ENCODE results near the gene SLC16A12.
"Not testable (repeated sequence)": the region's sequence is repeated elsewhere in the genome, so short reads cannot be mapped to it uniquely, and the experiment has no call there.

SLC16A12 gene

GRCh38 chr10:89547853-89548513, 12.6 kb upstream of the SLC16A12 start:
- DNase-seq, result no peak

DNA sequence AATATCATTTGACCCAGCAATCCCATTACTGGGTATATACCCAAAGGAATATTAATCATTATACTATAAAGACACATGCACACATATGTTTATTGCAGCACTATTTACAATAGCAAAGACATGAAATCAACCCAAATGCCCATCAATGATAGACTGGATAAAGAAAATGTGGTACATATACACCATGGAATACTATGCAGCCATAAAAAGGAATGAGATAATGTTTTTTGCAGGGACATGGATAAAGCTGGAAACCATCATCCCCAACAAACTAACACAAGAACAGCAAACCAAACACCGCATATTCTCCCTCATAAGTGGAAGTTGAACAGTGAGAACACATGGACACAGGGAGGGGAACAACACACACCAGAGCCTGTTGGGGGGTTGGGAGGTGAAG, 11.3 kb upstream of the SLC16A12 start:
- not testable (repeated sequence) for DNase-seq

DNA sequence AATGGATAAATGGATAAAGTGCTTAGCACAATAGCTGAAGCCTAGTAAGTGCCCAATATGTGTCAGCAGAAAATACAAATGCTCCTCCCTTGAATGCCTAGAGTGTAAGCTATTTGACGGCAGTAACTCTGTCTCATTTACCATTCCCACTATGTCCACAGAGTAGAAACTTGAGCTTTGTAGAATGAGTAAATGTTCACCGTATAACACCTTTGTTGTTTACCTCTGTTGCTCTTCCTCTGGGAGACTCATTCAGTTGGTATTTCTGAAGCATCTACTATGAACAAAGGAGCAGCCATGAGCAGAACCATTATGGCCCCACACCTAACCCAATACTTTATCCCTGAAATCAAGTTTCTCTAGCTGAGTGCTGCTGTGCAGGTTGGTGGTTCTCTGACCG, 8.4 kb upstream of the SLC16A12 start:
- DNase-seq, result no peak

DNA sequence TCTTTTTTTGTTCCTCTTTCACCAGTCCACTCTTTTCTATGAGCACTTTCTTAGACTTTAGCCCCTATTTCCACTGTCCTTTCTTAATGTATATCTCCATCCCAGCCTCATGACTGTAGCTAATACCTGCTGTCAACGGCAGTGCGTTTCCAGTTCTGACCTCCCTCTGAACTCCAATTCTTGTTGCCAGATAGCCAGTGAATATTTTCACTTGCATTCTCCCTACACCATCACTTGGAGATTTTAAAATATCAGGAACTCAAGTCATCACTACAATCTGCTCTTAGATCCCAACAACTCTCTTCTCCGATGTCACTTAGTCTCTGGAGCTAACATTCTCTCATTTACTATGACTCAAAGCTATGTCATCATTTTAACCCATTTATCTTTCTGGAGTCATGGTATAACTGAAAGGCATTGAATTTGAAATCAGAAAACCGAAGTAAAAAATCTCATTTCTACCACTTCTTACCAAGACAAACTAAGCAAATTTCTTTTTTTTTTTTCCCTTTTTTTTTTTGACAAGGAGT, 5.1 kb upstream of the SLC16A12 start:
- no peak for DNase-seq

DNA sequence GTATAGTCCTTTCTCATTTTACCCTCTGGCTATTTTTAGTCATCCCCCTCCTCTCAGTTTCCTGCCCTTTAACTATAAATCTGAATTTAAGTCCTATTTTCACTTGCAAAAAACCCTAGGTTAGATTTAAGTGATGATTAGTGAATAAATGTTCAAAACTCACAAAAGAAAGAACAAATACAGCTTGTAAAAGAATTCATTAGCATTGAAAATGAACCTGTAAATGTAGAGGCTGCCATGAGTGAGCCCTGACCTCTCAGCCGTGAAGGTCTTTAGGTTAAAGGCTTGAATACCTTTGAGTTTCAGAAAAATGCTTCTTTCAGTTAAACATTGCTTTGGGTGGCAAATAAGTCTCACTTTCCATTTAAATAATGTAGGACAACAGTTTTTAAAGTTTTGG, 2.0 kb upstream of the SLC16A12 start:
- no peak for DNase-seq

DNA sequence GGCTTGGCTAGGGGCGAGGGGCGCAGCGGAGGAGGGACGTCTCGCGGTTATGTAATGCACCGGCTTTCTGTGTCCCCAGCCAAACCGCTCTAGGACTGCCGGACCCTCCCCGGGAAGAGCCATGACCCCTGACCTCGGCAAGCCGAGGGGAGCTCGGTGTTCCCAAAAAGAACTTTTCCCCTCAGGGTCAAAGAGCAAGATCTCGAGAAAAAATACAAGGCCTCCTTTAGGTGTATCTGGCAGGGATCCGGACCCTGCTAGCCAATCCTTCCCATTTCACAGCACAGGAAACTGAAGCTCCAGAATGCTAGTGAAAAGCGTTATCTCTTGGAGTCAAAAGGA, 590 bp upstream of the SLC16A12 start:
- no peak for DNase-seq

DNA sequence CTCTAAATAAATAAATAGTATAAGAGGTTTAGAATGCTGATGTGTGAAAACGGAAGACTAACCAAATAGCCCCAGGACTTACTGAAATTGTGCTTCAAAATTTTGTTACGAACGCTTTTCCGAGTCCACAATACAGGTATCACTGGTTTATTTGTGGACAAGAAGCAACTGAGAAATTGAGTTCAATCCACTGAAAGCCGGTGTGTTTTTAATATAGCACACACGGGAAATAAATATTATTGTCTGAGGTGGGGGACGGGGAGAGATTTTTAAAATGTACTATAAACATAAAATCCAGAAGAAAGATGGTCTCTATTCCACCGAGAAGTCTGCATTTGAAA, 598 bp downstream of the SLC16A12 start:
- DNase-seq, result peak; percentile 19

DNA sequence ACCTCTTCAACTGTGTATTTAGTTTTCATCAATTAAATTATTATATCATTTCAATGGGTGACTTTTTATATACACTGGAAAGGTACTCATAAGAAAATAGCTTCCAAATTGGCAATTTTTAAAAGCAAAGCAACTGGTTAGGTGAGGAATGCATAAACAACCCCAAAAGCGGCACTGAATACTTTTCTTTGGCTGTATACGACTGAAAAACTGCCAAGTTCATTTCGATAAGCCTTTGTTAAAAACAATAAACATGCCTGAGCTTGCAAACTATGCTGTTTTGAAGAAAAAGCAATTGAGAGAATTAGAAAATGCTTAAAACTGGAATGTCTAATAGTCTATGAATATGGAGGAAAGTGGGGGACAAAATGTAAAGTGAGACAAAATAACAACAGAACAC, 2.9 kb downstream of the SLC16A12 start:
- DNase-seq, result no peak

DNA sequence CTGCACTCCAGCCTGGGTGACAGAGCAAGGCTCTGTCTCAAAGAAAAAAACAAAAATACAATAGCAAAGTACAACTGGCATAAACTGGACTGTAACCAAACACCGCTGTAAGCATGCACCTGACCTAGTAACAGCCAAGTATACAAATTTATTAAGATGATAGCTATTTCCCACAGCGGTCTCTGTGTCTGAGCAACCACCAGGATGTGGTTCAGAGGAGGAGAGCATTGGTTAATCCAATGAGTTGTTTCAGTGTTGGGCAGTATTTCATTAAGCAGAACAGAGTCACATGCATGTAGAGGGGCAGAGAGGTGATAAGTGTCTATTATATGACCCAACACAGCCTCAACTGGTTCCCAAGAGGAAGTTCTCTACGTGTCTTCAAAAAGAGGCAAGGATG, 4.0 kb downstream of the SLC16A12 start:
- DNase-seq, result no peak

GRCh38 chr10:89529711-89530110, 5.7 kb downstream of the SLC16A12 start:
- not testable (repeated sequence) for DNase-seq

DNA sequence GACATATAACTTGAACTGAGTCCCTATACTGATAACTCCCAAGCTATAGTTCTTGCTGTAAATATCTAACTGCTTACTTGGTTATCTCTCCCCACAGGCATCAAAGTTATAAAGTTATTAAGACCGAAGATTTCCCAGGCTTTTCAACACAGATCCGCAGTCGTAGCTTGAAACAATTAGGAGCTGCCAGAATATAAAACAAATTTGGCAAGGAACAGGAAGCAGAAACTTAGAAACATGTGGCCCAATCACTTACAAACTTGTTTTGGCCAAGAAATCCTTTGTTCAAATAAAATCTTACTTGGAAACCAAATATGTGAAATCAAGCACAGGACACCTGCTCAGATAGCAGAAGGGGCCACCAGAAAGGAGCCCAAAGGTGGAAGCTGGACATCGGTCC, 9.0 kb downstream of the SLC16A12 start:
- DNase-seq, result no peak

- DNase-seq, result peak; percentile 57
These were observed 9.8 kb downstream of the SLC16A12 start for GRCh38 chr10:89525556-89525955.

DNA sequence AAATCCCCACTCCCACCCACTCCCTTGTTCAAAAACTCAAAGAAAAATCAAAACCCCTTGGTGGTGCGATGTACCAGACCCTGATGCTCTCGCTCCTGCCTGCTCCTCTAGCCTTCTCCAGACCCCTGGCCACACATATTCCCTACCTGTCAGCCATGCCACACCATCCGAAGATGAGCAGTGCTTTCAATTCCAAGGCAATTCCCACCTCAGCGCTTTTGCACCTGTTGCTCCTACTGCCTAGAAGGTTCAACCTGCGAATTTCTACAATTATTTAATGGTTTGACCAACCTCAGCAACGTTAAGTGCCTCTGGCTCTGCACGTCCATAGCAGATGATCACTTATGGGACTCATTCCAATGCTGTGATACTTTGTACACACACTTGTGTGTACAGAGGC, 11.1 kb downstream of the SLC16A12 start:
- no peak for DNase-seq

DNA sequence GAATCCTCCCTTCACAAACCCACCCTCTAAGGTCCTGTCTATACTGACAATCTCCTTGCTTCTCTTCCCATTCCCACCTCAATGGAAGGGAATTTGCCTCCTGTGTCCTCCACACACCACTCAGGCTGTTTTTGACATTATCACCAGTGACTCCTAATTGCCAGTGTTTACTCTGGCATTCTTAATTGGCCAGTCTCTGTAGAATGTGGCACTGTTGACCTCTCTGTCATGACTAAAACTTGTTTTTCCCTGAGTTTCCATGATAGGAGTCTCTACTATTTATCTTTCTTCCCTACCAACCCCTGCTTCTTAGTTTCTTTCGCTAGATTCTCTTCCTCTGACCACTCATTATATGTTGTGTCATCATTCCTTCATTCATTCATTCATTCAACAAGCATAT, 12.1 kb downstream of the SLC16A12 start:
- DNase-seq, result no peak

GRCh38 chr10:89522463-89522862, 12.9 kb downstream of the SLC16A12 start:
- no peak for DNase-seq

GRCh38 chr10:89521368-89521767, 14.0 kb downstream of the SLC16A12 start:
- DNase-seq, result no peak

- no peak for DNase-seq
These were observed 14.7 kb downstream of the SLC16A12 start for GRCh38 chr10:89520706-89521105.

DNA sequence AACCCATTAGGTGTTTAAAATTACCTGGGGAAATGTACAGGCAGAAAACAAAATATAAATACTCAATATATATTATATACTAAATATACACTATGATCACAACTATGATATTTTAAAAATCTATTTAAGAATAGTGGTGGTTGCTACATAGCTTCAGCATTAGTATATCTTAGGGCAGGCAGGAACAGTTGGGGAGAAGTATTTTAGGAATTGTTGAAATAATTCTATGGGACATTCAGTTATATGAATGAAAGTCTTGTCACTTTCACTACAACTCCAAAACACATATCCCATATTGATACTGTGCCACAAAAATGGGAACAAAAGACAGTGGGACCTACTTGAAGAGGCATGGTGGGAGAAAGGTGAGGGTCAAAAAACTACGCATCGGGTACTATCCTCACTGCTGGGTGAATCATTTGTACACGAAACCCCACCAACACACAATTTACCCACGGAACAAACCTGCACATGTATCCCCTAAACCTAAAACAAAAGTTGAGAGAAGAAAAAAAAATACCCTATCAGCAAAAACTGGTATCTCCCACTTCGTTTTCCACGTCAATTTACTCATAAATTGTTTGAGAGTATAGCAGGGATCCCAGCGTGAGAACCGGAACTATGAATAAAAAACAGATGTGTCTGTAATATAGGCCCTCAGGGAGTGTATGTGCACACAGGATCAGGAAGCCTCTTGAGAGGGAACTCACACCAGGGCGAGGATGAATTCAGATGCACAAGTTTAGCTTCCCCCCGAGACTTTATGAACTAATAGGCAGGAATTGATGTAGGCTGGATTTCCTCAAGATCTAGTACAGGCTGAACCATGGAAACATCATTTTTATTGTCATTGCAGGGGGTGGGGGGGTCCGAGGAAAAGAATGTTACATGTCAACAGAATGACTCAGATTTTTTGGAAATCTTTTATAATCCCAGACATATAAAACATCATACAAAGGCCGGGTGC, 16.2 kb downstream of the SLC16A12 start:
- no peak for DNase-seq

DNA sequence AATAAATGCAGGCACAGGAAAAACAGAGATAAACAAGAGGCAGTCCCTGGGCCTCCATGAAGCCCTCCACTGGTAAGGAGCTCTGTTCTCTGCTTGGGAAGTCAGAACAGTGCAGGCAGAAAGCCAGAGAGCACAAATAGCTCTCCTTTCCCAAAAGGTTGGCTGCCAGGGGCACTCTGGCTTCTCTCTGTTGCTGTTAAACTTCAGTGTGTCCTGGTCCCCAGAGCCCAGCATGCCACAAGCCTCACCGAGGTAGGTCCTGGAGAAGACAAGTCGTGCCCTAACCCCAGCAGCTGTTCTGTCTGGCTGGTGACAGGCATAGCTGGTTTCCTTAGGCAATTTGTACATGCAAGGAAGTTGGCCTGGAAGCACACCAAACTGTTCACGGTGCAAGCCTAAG, 17.3 kb downstream of the SLC16A12 start:
- no peak for DNase-seq

- peak; percentile 9 for DNase-seq
These were observed 19.1 kb downstream of the SLC16A12 start for GRCh38 chr10:89516149-89516832.

DNA sequence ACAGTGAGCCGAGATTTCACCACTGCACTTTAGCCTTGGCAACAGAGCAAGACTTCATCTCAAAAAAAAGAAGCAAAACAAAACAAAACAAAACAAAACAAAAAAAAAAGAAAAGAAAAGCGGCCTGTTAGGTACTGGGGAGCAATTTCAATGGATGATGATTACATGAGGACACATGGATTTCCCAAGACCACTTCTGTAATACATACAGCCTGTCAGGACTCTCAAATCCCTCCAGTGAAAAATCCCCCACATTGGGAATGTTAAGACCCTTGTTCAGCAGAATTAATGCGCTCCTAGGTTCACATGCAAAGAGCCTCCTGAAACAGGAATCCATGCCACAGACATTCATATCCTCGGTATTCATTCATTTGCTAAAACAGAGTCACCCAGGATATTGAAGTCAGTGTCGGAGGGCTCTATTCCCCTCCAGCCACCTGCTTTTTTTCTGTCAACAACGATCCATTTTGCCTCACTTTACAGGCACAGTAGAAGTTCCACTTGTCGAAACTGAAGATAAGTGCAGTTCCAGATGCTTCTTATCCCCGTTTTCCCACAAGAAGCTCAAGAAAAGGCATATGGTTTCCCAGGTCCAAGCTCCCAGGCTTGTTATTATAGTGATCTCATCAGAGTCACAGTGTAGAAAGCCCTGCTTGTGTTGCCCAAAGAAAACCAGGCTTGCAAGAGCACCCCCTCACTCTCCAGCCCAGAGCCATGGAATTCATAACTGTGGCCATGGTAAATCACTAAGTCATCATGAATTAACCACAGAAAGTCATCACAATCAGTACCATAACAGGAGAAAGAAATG, 20.2 kb downstream of the SLC16A12 start:
- no peak for DNase-seq

DNA sequence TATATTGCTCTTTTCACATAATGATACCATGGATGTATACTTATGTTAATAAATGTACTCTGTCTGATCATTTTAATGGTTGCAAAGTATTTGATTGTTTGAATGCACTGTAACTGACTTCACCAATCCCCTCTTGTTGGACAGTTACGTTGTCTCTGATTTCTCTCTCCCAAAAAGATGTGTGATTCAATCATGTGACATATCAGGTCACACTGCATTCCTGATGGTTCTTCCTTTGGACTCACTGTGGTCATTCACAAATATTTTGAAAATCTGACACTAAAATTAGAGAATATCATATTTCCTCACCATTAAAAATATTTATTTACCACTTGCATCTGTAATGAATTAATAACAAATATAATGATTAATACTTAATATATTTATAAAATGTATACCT, 22.2 kb downstream of the SLC16A12 start:
- DNase-seq, result no peak

Data from NCI-H345 (cell line).